Tibial nerve (tissue), 3 donors: ENCODE results near the gene TSFM.

Experiments
- POLR2A ChIP-seq, 2 donors: fragments of 450-650 bp; IDR thresholded peaks; one replicate each; pipeline ENCODE4 v1.6.1; 2017; ENCODE audit warnings: antibody characterized with exemption in 2 of 2, mild to moderate bottlenecking in 2 of 2, moderate library complexity in 2 of 2
- TF ChIP-seq, protein P1 (sequence below), 5 experiments: fragments of 200-600 bp in 3 of 5; fragments of 450-650 bp in 2 of 5; sonication (generic) in 3 of 5; IDR thresholded peaks; one replicate each; pipeline ENCODE4 v1.5.1; 2016 to 2019; ENCODE audit warnings: antibody characterized with exemption in 5 of 5, mild to moderate bottlenecking in 3 of 5, moderate library complexity in 2 of 5

DNA sequence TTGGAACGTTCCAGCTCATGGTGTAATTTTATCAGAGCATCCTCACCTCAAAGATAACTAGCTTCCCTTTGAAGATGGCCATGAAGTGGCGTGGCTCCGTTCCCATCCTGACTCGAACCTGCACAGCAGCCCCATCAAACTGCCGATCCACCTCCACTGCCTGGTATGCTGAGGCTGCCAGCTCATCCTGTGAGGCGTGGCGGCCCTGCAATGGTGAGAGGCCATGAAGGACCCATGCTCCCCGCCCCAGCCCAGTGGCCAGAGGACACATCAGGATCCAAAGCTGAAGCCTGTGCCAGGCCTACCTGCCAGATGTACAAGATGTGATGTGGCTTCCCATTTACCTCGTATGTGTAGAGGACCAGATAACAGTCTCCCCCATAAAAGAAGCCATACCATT is 24.7 kb downstream of the TSFM start:
- TF ChIP-seq, protein P1, sequence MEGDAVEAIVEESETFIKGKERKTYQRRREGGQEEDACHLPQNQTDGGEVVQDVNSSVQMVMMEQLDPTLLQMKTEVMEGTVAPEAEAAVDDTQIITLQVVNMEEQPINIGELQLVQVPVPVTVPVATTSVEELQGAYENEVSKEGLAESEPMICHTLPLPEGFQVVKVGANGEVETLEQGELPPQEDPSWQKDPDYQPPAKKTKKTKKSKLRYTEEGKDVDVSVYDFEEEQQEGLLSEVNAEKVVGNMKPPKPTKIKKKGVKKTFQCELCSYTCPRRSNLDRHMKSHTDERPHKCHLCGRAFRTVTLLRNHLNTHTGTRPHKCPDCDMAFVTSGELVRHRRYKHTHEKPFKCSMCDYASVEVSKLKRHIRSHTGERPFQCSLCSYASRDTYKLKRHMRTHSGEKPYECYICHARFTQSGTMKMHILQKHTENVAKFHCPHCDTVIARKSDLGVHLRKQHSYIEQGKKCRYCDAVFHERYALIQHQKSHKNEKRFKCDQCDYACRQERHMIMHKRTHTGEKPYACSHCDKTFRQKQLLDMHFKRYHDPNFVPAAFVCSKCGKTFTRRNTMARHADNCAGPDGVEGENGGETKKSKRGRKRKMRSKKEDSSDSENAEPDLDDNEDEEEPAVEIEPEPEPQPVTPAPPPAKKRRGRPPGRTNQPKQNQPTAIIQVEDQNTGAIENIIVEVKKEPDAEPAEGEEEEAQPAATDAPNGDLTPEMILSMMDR (IDR thresholded peaks at IDR 0.05) = no peak
- no peak for TF ChIP-seq POLR2A (IDR thresholded peaks at IDR 0.05)
